Myocyte (in vitro differentiated cells): ENCODE results near the gene PLB1. TPM values are rescaled to one million over a fixed set of nuclear protein-coding genes. Genes with fewer than 3 reads are reported as not detected.
A peak's percentile ranks its signal among the peaks of the same experiment; 100 is the strongest.
"Not testable (repeated sequence)": the region's sequence is repeated elsewhere in the genome, so short reads cannot be mapped to it uniquely, and the experiment has no call there.

Source experiments
- DNase-seq: peaks from one replicate; pipeline ENCODE4 v3.0.0-alpha.2; 2012; ENCODE audit warnings: low read depth
- total RNA-seq: library from RNA; depleted of rRNA; stranded (reverse); fragments of >200 nt; gene quantifications from 2 replicates; pipeline ENCODE4 v1.2.3, GENCODE V29; 2014

PLB1 gene
- total RNA-seq, 1 donor from 2014 or later = 0.24 TPM

GRCh38 chr2:28533044-28533680, 37.3 kb downstream of the PLB1 start:
- no peak for DNase-seq

- DNase-seq = no peak
Observed at GRCh38 chr2:28534817-28535216, 39.0 kb downstream of the PLB1 start.

- DNase-seq = no peak
Observed at GRCh38 chr2:28538134-28538533, 42.3 kb downstream of the PLB1 start.

GRCh38 chr2:28538652-28539051, 42.8 kb downstream of the PLB1 start:
- no peak for DNase-seq

- DNase-seq = no peak
Observed at GRCh38 chr2:28539118-28539541, 43.3 kb downstream of the PLB1 start.

- peak; percentile 88 for DNase-seq
Observed at GRCh38 chr2:28543316-28544035, 47.6 kb downstream of the PLB1 start.

- DNase-seq = no peak
Observed at GRCh38 chr2:28544036-28544346, 48.1 kb downstream of the PLB1 start.

GRCh38 chr2:28544405-28544921, 48.6 kb downstream of the PLB1 start:
- no peak for DNase-seq

GRCh38 chr2:28544922-28545589, 49.2 kb downstream of the PLB1 start:
- peak; percentile 7 for DNase-seq

GRCh38 chr2:28545590-28546200, 49.8 kb downstream of the PLB1 start:
- DNase-seq = peak; percentile 30

- DNase-seq = no peak
Observed at GRCh38 chr2:28546242-28546641, 50.4 kb downstream of the PLB1 start.

- no peak for DNase-seq
Observed at GRCh38 chr2:28547223-28547860, 51.5 kb downstream of the PLB1 start.

GRCh38 chr2:28547906-28548600, 52.2 kb downstream of the PLB1 start:
- no peak for DNase-seq

GRCh38 chr2:28550345-28550744, 54.5 kb downstream of the PLB1 start:
- DNase-seq = not testable (repeated sequence)

GRCh38 chr2:28552045-28552823, 56.4 kb downstream of the PLB1 start:
- peak; percentile 11 for DNase-seq

GRCh38 chr2:28556303-28556702, 60.4 kb downstream of the PLB1 start:
- no peak for DNase-seq

- no peak for DNase-seq
Observed at GRCh38 chr2:28557389-28558131, 61.7 kb downstream of the PLB1 start.

- DNase-seq = peak; percentile 71
Observed at GRCh38 chr2:28558158-28558820, 62.4 kb downstream of the PLB1 start.

- no peak for DNase-seq
Observed at GRCh38 chr2:28558918-28559317, 63.1 kb downstream of the PLB1 start.
